ENCODE data around the gene COG1. TPM values are rescaled to one million over a fixed set of nuclear protein-coding genes. Genes with fewer than 3 reads are reported as not detected.

The COG1 gene
- total and polyA plus RNA-seq, 4 donors: 6.9 to 16.5 (median 12.0) TPM

GRCh38 chr17:73208139-73208827, 15.4 kb downstream of the COG1 start:
- no peak overlapping the region for H3K27ac ChIP-seq (ENCODE audit: low read depth in 1 of 2, low read length in 2 of 2)
- H3K9ac ChIP-seq (ENCODE audit: low read depth in 1 of 2, low read length in 2 of 2): no peak overlapping the region
- 89% methylated on average over 16 of the region's 16 CpGs for WGBS
- peaks cover 0 to 13% (median 9%) of the 10 kb centered on the region in 4 donors for H3K4me1 ChIP-seq (ENCODE audit: control insufficient read depth in 4 of 4, insufficient read depth in 4 of 4, low read length in 3 of 4)
- no peak for TF ChIP-seq EGR1 (IDR thresholded peaks at IDR 0.05; ENCODE audit: low read depth in 2 of 2)
- no peak for TF ChIP-seq FOXA2 (IDR thresholded peaks at IDR 0.05)
- no peak for TF ChIP-seq SP1 (IDR thresholded peaks at IDR 0.05)
- no peak for TF ChIP-seq GABPA (IDR thresholded peaks at IDR 0.05 in 1 of 2, conservative IDR thresholded peaks at IDR 0.05 in 1 of 2)
- no peak for TF ChIP-seq JUND (IDR thresholded peaks at IDR 0.05)
- TF ChIP-seq FOXA1 (IDR thresholded peaks at IDR 0.05): no peak
- TF ChIP-seq TAF1 (conservative IDR thresholded peaks at IDR 0.05): no peak
- no peak for TF ChIP-seq ZBTB33 (IDR thresholded peaks at IDR 0.05)
- no peak for TF ChIP-seq YY1 (IDR thresholded peaks at IDR 0.05)
- no peak for TF ChIP-seq RAD21 (IDR thresholded peaks at IDR 0.05)
- TF ChIP-seq MAX (IDR thresholded peaks at IDR 0.05): no peak
- TF ChIP-seq REST (IDR thresholded peaks at IDR 0.05): no peak
- no peak for TF ChIP-seq HNF4A (conservative IDR thresholded peaks at IDR 0.05)
- TF ChIP-seq ATF3 (IDR thresholded peaks at IDR 0.05): no peak
- TF ChIP-seq CTCF (IDR thresholded peaks at IDR 0.05; ENCODE audit: low read depth, low read length, missing input control): no peak
- H3K4me3 ChIP-seq (ENCODE audit: low read depth in 1 of 3, low read length in 3 of 3): no peak overlapping the region
- peaks cover 4 to 51% (median 38%) of the 10 kb centered on the region in 4 donors for H3K36me3 ChIP-seq (ENCODE audit: control insufficient read depth in 4 of 4, insufficient read depth in 3 of 4, low read depth in 1 of 4, low read length in 3 of 4)
- H3K9me3 ChIP-seq (ENCODE audit: control insufficient read depth in 4 of 4, low read length in 3 of 4): no peaks in the 10 kb centered on the region
- no peaks in the 10 kb centered on the region for H3K27me3 ChIP-seq (ENCODE audit: control insufficient read depth in 4 of 4, insufficient read depth in 4 of 4, low read length in 3 of 4)
- DNase-seq (ENCODE audit: low spot score): no peak

Measured in liver (tissue), 9 donors.